Nucleus accumbens (tissue), 56 donors: ENCODE results near the gene ACKR3.
A peak's percentile ranks its signal among the peaks of the same experiment; 100 is the strongest.

Source experiments
- DNase-seq, 56 donors: peaks; one replicate each; lab custom pipeline; 2025; lab: John Stamatoyannopoulos, UW

ACKR3 gene

DNA sequence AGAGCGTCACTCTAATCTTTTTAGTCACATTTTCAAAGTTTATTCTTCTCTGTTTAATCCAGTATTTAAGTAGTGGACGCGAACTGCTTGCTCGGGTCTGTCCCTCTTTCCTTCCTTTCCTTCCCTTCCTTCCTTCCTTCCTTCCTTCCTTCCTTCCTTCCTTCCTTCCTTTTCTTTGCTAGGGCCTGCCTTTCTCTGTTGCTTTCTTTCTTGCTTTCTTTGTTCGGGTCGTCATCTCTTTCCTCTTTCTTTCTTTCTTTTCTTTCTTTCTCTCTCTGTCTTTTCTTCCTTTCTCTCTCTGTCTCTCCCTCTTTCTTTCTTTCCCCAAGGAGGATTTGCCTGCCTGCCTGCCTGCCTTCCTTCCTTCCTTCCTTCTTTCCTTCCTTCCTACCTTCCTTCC lies 3.0 kb upstream of the ACKR3 start:
- DNase-seq: no peak

DNA sequence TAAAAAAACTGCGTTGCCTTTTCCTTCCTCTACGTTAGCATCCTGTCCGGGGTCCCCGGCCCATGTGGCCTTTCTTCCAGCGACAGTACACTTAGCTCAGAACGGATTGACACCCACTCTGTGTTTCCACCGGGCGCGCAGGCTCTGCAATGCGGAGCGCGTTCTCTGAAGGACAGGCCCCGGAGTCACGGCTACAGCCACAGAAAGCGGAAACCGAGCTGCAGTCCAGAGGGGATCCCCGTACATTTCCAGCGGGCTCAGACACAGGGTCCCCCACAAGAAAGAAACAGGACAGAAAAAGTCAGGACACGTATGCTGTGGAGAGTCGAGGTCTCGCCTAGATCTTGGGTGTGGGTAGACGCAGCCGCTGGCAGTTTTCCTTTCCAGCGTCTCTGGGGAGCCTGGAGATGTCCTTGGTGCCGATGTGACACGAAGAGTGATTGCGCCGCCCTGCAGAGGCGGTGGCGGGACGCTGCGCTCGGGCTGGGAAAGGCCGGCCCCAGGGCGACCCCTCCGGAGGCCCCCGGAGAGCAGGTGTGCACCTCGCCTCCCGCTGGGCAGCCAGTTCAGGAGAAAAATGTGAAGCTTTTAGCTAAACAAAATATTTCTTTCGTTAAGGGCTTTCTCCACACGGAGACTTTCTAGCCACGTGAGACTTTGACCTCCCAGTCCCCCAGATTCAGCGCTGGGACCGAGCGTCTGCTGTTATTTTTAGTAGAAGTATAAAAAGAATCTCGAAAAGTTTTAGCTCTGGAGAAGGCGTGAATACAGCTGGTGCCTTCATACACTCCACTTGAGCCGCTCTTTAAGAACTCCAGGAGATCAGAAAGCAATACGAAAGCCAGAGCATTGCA lies 1.3 kb upstream of the ACKR3 start:
- peak in 8 of 56 donors; percentile 19 to 52 (median 38) for DNase-seq

DNA sequence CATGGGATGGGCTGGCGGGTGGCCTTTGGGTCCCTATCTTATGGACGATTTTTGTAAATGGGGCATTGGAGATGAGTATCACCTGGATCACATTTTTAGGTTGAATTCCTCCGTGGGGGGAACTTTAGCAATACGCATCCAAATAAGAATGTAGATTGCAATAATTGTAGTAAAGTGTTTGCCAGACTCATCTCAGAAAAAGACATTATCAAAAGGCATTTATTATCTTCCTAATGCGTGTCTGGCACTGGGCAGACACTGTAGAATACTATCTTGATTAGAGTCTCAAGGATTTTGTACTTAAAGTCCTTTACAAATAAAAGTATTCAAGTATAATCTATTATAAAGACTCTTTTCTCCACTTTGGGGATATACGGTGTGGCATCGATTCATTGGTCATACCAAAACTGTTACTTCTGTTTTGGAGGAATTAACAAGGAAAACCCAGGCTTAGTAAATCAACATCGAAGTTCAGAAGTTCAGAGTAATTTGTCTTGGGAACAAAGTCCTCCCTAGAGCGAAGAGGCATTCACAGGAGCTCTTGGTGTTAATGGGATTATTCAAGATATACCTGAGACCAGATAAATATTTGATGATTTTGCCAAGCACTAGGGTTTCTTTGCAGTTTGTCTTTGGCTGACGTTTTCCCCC lies 578 bp upstream of the ACKR3 start:
- no peak for DNase-seq

DNA sequence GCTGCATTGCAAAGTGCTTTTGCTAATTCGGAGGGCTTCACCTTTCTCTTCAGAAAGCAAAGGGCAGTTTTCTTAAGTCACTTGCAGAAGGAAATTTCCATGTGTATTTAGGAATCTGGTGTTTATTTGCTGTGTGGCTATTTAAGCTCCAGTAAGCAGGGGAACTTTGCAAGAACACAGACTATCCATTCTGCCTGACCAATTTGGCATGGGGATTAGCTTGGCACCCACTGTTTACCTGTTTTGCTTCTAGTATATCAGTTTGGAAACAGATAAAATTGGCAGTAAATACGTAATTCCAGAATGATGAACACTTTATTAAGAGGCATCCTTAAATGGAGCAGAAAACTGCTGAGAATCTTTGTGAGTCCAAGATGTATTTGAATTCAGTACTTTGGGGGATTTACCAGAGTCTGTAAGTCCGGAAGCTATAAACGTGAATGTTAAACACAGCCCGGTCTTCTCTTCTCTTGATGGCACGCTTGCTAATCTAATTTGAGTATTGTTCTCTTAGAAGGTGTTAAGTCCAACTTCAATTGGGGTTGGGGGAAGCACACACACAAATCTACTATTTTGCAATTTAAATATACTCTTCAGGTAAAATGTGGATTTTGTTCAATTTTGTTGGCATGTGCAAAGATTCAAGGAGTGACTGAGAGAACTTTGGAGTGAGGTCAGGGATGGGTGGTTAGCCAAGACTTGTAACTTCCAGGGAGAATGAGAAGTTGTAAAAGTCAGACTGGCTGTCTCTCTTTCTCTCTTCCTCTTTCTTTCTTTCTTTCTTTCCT lies 650 bp downstream of the ACKR3 start:
- DNase-seq: no peak

DNA sequence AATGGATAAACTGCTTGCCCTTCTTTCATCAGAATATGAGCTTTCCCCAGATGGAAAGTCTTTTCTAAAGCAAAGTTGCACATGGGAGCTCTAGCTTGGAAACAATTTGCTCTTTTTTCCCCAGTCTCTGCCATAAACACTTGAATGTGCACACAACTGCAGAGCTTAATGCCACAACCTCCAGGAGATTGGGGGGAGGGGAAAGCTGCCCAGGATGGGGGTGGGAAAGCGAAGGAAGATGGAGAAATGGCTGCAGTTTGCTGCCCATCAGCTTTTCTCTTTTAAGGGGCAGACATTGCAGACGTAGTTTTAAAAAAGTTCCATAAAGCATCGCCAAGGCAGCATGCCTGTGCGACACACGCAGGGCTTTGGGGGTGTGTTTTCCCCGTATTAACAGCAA lies 1.5 kb downstream of the ACKR3 start:
- DNase-seq: no peak

DNA sequence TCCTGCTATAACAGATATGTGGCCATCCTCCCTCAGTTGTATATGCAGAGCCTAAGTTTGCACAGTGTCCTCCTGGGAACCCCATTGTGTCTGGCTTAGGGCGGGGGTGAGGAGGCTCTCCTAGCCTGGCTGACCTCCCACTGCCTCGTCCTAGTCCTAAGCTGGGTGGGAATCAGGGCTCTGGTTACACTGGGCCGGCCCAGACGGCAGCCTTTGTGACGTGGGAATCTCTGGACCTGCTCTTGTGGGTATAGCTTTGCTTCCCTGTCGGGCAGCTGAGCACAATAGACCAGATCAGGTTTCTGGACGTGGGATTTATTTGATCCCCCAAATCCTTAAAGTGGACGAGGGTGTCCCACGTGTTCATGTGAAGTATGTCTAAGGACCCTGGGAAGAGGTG lies 2.9 kb downstream of the ACKR3 start:
- no peak for DNase-seq

DNA sequence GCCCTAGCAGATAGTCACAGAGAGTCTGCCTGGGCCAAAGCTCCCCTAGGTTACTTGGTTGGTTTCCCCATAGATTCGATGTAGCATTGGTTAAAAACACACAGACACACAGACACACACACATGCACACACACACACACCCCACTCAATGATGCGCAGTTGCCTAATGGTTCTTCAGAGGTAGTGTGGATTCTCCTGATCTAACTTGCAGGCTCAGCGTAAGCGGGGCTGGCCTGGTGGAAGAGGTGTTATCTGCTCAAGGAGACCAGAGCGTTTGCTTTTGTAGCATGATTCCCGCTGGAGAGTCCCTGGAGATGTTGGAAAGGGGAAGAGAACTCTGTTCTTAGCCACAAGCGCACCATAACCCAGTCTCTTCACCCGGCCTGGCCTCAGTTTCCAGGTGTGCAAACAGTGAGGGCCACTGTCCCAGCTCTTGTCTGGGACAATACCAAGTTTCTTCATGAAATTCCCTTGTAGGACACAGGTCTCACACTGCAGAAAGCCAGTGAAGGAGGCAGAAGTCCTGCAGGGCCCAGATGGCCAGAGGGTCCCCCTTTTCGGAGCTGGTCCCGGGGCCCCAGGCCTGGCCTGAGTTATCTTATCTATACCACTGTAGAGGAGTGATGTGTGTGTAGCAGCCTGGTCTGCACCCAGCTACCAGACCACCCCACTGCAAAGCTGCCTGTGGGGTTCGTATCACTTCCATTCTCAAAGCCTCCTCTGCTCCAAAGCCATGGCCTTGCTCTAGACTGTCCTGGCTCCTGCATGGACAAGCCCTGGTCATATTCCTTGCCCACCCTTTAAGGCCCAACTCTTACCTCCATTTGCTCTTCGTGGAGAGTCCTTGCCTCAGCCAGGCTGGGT lies 3.7 kb downstream of the ACKR3 start:
- DNase-seq: no peak

DNA sequence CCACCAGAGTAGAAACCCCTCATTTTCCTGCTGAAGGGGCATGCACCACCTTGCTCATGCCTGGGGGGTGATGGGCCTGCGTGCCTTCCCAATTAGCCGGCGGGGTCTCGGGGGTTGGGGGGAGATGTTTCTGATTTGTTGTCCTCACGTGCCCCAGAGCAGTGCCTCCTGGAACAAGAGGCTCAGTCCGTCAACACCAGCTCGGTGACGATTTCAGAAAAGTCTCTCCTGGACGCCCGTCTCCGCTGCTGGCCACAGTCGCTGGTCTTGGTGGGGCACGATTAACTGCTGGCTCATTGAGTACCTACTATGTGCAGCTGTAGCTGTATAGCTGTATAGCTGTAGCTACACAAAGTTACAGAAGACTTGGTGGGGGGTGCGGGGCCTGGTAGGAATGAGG lies 4.4 kb downstream of the ACKR3 start:
- no peak for DNase-seq

DNA sequence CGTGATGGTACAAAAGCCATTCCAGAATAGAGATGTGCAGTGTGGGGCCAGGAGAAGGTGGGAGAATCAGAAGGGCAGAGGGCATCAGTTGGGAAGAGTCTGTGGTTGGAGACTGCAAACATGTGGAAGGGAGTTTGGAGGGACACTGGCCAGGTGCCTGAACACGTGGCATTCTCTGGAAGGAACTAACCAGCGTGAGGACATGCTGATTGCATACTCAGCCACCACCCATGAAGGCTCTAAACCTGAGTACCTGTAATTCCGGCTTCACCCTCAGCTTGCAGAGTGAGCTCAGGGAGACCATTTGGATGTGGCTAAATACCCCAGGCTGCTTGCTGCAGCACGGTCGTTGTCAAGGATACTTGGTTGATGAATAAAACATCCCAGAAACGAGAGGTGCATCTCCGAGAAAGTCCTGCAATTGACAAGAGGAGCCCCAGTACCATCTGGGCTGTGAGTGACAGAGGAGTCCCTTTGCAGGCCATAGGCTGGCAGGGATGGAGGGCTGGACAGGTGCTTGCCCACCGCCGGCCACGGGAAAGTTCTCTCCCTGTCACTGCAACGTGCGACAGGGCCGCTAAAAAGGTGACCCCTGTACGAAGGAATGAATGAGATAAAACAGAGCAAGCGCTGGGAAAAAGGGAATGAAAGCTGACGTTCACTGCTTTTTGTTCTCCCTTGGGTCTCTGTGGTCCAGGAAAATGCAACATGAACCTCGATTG lies 5.0 kb downstream of the ACKR3 start:
- no peak for DNase-seq

DNA sequence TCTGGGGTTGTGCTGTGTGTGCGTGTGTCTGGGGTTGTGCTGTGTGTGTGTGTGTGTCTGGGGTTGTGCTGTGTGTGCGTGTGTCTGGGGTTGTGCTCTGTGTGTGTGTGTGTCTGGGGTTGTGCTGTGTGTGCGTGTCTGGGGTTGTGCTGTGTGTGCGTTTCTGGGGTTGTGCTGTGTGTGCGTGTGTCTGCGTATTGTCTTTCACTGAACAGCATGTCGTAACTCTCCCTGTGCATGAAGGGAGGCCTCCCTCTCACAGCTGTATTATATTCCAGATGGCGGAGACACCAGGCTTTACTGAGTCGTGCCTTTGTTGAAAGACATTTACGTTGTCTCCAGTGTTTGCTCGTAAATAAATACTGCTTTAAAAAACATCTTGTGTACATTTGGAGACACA lies 5.9 kb downstream of the ACKR3 start:
- DNase-seq: no peak

DNA sequence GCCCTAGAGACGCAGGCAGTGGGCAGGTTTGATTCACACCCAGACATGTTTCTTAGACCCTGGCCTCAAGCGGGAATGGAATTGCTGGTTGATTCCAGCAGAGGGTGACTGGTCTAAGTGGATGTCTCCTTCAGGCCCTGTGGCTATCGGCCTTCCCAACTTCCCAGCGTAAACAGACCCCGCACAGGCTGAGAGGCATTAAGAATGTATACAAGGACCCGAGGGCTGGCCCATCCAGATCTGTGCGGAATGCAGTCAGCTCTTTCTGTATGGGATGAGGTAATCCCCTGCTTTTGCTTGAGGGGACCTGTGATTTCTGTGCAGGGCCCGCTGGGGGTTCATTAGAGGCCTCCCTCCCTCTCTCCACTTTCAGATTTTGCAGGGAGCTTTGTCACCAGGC lies 6.5 kb downstream of the ACKR3 start:
- no peak for DNase-seq

DNA sequence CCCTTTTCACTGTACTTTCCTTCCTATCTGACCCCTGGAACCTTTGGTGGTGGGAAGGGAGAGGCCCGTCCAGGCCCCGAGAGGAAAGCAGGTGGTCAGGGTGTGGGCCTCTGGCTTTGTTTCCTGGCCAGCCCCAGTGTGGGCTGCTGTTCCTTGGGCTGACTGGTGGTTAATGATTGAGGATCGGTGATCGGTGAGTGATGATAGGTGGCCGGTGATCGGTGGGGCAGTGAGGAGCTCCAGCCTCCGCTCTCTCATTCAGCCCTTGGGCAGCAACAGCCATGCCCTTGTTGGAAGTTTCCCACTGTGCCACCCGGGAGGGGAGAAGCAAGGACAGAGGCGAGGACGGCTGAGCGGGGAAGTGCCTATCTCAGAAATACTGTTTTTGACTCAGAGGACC lies 7.3 kb downstream of the ACKR3 start:
- no peak for DNase-seq

DNA sequence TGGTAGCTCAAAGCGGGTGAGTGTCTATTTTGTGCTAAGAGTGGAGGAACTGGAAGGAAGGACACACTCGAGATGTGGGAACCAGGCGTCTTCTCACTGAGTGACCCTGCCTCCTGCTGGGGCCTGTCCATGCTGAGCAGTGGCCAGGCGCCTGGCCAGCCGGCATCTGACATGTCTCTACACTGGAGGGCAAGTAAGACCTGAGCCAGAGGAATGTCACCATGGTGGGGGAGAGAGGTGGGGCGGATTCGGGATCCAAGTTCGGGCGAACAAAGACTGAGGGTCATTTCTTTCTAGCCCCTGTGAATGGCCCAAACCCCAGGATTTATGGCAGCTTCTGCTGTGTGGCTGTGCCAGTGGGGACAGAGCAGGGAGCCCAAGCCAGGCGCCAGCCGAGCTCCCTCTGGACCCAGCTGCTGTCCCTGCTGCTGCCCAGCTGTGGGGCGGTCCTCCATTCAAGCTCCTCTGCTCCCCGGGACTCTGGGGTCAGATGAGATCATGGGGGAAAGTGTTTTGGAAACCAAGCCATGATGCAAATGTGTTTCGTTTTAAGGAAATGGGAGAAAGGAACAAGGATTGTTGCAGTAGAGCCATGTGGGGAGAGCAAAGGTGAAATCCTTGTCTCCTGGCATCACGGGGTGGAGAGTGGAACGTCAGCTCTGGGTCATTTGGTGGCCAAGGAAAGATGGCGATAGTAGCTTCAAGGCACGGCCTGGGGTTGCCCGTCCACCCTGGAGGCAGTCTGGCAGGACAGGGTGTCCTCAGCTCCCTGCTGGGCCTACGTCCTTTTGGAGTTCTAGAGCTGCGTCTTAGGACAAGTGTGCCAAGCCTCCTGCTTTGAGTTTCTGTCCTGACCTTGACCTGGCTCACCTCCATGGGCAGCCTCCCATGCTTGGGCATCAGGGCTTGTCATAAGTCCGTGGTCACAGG lies 8.1 kb downstream of the ACKR3 start:
- peak in 26 of 56 donors; percentile 10 to 73 (median 36) for DNase-seq

DNA sequence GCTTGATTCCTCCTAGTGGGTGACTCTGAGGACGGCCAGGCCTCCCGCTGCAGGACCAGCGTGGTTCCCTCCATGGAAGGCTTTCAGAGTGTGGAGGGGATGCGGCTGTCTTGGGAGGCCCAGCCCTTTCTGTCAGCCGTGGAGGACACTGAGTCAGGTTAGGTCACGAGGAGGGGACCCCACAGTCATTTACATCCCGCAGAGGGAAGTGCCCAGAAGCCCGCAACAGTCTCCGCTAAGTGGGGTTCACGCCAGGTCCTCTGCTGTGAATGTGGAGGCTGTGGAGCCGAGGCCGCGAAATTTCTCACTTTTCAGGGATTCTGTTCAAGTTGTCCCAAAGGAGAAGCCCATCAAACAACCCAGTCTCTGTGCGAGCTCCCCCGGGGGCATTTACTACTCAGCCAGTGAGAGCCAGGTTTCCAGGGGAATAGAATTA lies 8.8 kb downstream of the ACKR3 start:
- DNase-seq: peak in 1 of 56 donors; percentile 34

DNA sequence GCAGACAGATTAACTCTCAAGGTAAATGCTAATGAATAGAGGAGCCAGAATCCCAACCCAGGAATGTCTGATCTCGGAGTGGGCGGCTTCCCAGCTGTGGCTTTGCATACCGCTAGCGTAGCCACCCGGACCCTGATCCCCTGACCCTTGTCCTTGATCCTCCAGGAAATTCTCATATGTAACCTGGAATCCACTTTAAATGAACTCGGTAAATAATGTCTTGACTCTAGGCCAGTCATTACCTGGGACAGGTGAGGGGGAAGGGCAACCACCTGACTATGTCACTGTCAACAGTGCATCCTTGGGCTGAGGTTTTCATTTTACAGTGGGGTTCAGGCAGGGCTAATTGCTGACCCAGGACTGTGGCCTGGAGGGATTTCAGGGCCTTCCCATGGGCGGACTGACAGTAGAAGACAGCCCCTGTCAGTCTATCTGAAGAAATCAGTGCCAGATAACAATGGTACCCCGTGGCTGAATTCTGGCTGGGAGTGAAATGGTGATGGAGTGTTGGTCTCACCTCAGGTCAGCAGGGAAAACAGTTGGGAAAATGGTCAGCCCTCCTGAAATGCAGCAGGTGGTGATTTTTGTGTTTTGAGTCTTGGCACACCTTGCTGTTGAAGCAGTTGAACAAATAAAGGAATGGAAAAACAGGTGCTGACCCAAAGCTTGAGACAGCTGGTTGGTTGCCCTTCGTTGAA lies 9.6 kb downstream of the ACKR3 start:
- no peak for DNase-seq

DNA sequence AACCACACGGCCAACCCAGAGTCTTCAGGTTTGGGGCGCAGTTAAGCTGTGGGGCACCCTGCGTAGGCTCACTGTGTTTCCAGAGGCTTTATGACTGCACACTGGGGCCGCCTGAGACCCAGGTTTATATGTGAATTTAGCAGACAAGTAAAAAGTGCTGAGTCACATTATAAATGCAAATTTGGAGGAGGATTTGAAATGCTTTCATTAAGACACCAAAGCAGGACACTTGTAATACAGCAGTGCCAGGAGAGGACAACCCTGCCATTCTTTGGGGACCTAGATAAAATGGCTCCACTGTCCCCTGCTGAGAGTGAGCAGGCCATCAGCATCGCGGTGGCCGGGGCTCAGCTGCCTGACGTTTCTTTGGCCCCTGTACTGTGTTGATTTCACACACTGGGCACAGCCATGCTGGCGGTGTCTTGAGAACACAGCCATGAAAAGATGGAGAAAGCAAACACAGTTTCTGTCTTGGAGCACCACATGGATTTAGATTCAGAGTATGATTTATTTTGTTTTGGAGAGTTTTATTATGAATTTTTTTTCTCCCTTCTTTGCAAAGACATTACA lies 10.2 kb downstream of the ACKR3 start:
- peak in 34 of 56 donors; percentile 14 to 69 (median 32) for DNase-seq

DNA sequence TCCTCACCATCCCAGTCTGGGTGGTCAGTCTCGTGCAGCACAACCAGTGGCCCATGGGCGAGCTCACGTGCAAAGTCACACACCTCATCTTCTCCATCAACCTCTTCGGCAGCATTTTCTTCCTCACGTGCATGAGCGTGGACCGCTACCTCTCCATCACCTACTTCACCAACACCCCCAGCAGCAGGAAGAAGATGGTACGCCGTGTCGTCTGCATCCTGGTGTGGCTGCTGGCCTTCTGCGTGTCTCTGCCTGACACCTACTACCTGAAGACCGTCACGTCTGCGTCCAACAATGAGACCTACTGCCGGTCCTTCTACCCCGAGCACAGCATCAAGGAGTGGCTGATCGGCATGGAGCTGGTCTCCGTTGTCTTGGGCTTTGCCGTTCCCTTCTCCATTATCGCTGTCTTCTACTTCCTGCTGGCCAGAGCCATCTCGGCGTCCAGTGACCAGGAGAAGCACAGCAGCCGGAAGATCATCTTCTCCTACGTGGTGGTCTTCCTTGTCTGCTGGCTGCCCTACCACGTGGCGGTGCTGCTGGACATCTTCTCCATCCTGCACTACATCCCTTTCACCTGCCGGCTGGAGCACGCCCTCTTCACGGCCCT lies 11.2 kb downstream of the ACKR3 start:
- no peak for DNase-seq
